Chondrocyte (in vitro differentiated cells): Measurements from ENCODE around the gene TMEM156. TPM values are rescaled to one million over a fixed set of nuclear protein-coding genes. Genes with fewer than 3 reads are reported as not detected.

Source experiments
- DNase-seq: peaks from one replicate; pipeline ENCODE4 v3.0.0; 2021; ENCODE audit warnings: mixed read lengths, low spot score
- H3K27ac Mint-ChIP-seq: one replicate; pipeline ENCODE4 v1.8.0; 2021; ENCODE audit warnings: mild to moderate bottlenecking, moderate library complexity, mixed read lengths; ENCODE audit not compliant: unreplicated experiment
- H3K27me3 Mint-ChIP-seq: 2 replicates; pipeline ENCODE4 v1.8.0; 2021; ENCODE audit warnings: low read depth, mixed read lengths
- H3K36me3 Mint-ChIP-seq: 2 replicates; pipeline ENCODE4 v1.8.0; 2021; ENCODE audit warnings: low read depth, mixed read lengths
- H3K4me1 Mint-ChIP-seq: 2 replicates; pipeline ENCODE4 v1.8.0; 2021; ENCODE audit warnings: low read depth, mild to moderate bottlenecking, mixed read lengths
- H3K4me3 Mint-ChIP-seq: one replicate; pipeline ENCODE4 v1.8.0; 2021; ENCODE audit warnings: mild to moderate bottlenecking, moderate library complexity, mixed read lengths; ENCODE audit not compliant: unreplicated experiment
- H3K9me3 Mint-ChIP-seq: 2 replicates; pipeline ENCODE4 v1.8.0; 2021; ENCODE audit warnings: low read depth, mixed read lengths
- total RNA-seq: library from RNA; stranded (reverse); gene quantifications from 3 replicates; pipeline ENCODE4 v1.2.1, GENCODE V29; 2021
- TF ChIP-seq, protein P1 (sequence below): fragments of 200-600 bp; sonication (generic); IDR thresholded peaks from 2 replicates; pipeline ENCODE4 v1.5.0; 2021; ENCODE audit warnings: antibody characterized with exemption, mild to moderate bottlenecking, moderate library complexity

The TMEM156 gene
- total RNA-seq, 1 donor from 2014 or later: 0.32 TPM

GRCh38 chr4:38980903-38981676 is 51.1 kb downstream of the TMEM156 start:
- no peak overlapping the region for H3K27ac Mint-ChIP-seq
- no peak overlapping the region for H3K4me3 Mint-ChIP-seq
- H3K4me1 Mint-ChIP-seq: peaks cover 7% of the 10 kb centered on the region
- H3K27me3 Mint-ChIP-seq: no peaks in the 10 kb centered on the region
- TF ChIP-seq, protein P1, sequence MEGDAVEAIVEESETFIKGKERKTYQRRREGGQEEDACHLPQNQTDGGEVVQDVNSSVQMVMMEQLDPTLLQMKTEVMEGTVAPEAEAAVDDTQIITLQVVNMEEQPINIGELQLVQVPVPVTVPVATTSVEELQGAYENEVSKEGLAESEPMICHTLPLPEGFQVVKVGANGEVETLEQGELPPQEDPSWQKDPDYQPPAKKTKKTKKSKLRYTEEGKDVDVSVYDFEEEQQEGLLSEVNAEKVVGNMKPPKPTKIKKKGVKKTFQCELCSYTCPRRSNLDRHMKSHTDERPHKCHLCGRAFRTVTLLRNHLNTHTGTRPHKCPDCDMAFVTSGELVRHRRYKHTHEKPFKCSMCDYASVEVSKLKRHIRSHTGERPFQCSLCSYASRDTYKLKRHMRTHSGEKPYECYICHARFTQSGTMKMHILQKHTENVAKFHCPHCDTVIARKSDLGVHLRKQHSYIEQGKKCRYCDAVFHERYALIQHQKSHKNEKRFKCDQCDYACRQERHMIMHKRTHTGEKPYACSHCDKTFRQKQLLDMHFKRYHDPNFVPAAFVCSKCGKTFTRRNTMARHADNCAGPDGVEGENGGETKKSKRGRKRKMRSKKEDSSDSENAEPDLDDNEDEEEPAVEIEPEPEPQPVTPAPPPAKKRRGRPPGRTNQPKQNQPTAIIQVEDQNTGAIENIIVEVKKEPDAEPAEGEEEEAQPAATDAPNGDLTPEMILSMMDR: no peak
- no peaks in the 10 kb centered on the region for H3K9me3 Mint-ChIP-seq
- no peaks in the 10 kb centered on the region for H3K36me3 Mint-ChIP-seq
- DNase-seq: no peak

GRCh38 chr4:38979511-38980230 is 52.5 kb downstream of the TMEM156 start:
- no peak for DNase-seq
- H3K36me3 Mint-ChIP-seq: no peaks in the 10 kb centered on the region
- TF ChIP-seq, protein P1: no peak
- no peaks in the 10 kb centered on the region for H3K27me3 Mint-ChIP-seq
- H3K9me3 Mint-ChIP-seq: no peaks in the 10 kb centered on the region
- H3K4me1 Mint-ChIP-seq: peaks cover 7% of the 10 kb centered on the region
- no peak overlapping the region for H3K27ac Mint-ChIP-seq
- no peak overlapping the region for H3K4me3 Mint-ChIP-seq

DNA sequence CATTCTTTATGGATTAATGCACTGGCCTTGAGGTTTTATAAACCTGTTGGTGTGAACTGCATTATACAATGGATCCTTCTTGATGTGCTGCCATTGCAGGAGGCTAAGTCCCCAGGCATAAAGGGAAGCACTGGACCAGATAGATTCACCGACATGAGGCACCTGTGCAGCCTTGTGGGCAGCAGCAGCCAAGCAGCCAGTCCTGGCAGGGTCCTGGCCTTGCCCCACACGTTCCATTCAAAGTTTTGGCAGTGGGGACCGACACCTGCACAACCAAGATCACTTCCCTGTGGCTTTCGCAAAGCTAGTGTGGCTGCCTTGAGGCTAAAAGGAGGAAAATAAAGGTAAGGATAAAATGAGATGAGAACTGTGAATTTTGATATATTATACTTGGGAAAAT is 53.1 kb downstream of the TMEM156 start:
- Mint-ChIP-seq H3K4me3 (no peak overlapping the region), H3K4me1 (peaks cover 4% of the 10 kb centered on the region), H3K9me3 (no peaks in the 10 kb centered on the region), H3K27ac (no peak overlapping the region), H3K36me3 (no peaks in the 10 kb centered on the region), H3K27me3 (no peaks in the 10 kb centered on the region)
- DNase-seq: no peak
- TF ChIP-seq, protein P1: no peak

GRCh38 chr4:38976308-38976707 is 55.9 kb downstream of the TMEM156 start:
- Mint-ChIP-seq H3K27me3 (no peaks in the 10 kb centered on the region), H3K4me1 (peaks cover 2% of the 10 kb centered on the region), H3K9me3 (no peaks in the 10 kb centered on the region), H3K27ac (no peak overlapping the region), H3K4me3 (no peak overlapping the region), H3K36me3 (no peaks in the 10 kb centered on the region)
- DNase-seq: no peak
- TF ChIP-seq, protein P1: no peak

GRCh38 chr4:38968668-38969067 is 63.5 kb downstream of the TMEM156 start:
- Mint-ChIP-seq H3K9me3 (peaks cover 2% of the 10 kb centered on the region), H3K27ac (no peak overlapping the region)
- TF ChIP-seq, protein P1: no peak

More at GRCh38 chr4:38968668-38969067, 63.5 kb downstream of the TMEM156 start:
- Mint-ChIP-seq H3K4me1 (peaks cover 20% of the 10 kb centered on the region), H3K27me3 (no peaks in the 10 kb centered on the region), H3K36me3 (no peaks in the 10 kb centered on the region), H3K4me3 (no peak overlapping the region)
- no peak for DNase-seq
